Measurements from ENCODE around the gene PHLDB2. TPM values are rescaled to one million over a fixed set of nuclear protein-coding genes. Genes with fewer than 3 reads are reported as not detected.

Gene PHLDB2
- polyA plus RNA-seq, 2 of the 4 experiments (the other 2 are of a cell fraction): 39.5 to 50.6 TPM

DNA sequence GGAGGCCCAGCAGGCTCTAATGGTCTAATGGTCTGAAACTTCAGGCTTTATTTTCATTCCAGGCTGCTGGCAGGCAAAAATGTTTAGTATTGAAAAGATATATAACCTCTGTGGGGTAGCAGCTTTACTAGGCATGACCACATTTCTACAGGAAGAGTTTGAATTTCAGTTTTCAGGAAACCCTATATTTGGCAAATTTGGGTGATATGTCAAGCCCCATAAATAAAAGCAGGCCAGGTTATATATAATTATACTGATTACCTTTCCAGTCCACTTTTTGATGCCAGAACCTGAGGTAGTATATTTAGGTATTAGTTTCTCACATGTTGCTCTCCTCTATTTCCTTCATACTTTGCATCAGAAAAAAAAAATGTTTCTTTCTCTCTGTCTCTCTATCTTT is 37.2 kb upstream of the PHLDB2 start:
- H3K4me2 ChIP-seq: no peak overlapping the region
- no peak for ATAC-seq
- POLR2A ChIA-PET: no interaction called here
- no peak overlapping the region for H3K27ac ChIP-seq
- no peak for DNase-seq (ENCODE audit: low read depth in 1 of 2, low spot score in 1 of 2)
- FAIRE-seq: no peak
- TF ChIP-seq REST (IDR thresholded peaks at IDR 0.05): no peak
- no peak for TF ChIP-seq BHLHE40 (IDR thresholded peaks at IDR 0.05; ENCODE audit: low read depth, low read length)
- TF ChIP-seq, protein P1, sequence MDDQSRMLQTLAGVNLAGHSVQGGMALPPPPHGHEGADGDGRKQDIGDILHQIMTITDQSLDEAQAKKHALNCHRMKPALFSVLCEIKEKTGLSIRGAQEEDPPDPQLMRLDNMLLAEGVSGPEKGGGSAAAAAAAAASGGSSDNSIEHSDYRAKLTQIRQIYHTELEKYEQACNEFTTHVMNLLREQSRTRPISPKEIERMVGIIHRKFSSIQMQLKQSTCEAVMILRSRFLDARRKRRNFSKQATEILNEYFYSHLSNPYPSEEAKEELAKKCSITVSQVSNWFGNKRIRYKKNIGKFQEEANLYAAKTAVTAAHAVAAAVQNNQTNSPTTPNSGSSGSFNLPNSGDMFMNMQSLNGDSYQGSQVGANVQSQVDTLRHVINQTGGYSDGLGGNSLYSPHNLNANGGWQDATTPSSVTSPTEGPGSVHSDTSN (IDR thresholded peaks at IDR 0.05): no peak
- TF ChIP-seq CHD4 (IDR thresholded peaks at IDR 0.05; ENCODE audit: borderline replicate concordance): no peak
- TF ChIP-seq EHMT2 (IDR thresholded peaks at IDR 0.05; ENCODE audit: low read depth): no peak
- no peak for TF ChIP-seq HEYL (CRISPR knock-in tag; IDR thresholded peaks at IDR 0.05)
- no peak for TF ChIP-seq PHF8 (IDR thresholded peaks at IDR 0.05; ENCODE audit: borderline replicate concordance, low read depth)
- TF ChIP-seq SREBF2 (IDR thresholded peaks at IDR 0.05): no peak
- TF ChIP-seq RAD21 (conservative IDR thresholded peaks at IDR 0.05 in 1 of 2, IDR thresholded peaks at IDR 0.05 in 1 of 2): no peak
- no peak for TF ChIP-seq HOXA7 (CRISPR knock-in tag; IDR thresholded peaks at IDR 0.05)
- no peak for TF ChIP-seq SMC3 (IDR thresholded peaks at IDR 0.05)
- TF ChIP-seq, protein P2, sequence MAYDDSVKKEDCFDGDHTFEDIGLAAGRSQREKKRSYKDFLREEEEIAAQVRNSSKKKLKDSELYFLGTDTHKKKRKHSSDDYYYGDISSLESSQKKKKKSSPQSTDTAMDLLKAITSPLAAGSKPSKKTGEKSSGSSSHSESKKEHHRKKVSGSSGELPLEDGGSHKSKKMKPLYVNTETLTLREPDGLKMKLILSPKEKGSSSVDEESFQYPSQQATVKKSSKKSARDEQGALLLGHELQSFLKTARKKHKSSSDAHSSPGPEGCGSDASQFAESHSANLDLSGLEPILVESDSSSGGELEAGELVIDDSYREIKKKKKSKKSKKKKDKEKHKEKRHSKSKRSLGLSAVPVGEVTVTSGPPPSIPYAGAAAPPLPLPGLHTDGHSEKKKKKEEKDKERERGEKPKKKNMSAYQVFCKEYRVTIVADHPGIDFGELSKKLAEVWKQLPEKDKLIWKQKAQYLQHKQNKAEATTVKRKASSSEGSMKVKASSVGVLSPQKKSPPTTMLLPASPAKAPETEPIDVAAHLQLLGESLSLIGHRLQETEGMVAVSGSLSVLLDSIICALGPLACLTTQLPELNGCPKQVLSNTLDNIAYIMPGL (CRISPR knock-in tag; IDR thresholded peaks at IDR 0.05; ENCODE audit: borderline replicate concordance): no peak
- no peak for TF ChIP-seq MAZ (IDR thresholded peaks at IDR 0.05; ENCODE audit: borderline replicate concordance, low read depth, low read length)
- TF ChIP-seq CHD2 (IDR thresholded peaks at IDR 0.05; ENCODE audit: low read length, partially characterized antibody): no peak
- no peak for TF ChIP-seq USF2 (IDR thresholded peaks at IDR 0.05)
- CTCF ChIA-PET: interaction anchor here (0.9 kb wide), 1 partner anchor 38 kb away, joined by 3 read pairs; no protein-coding TSS in a partner anchor
- no peak overlapping the region for H3K4me3 ChIP-seq
- H3K9me3 ChIP-seq: peaks cover 13% of the 10 kb centered on the region; the same call in 1 of the 3 replicates
- no peaks in the 10 kb centered on the region for H3K4me1 ChIP-seq

GRCh38 chr3:111822804-111823203 is 36.3 kb upstream of the PHLDB2 start:
- CTCF ChIA-PET: interaction anchor here (1.3 kb wide), 1 partner anchor 10 kb away, joined by 3 read pairs; no protein-coding TSS in a partner anchor
- POLR2A ChIA-PET: no interaction called here
- Histone ChIP-seq H3K4me2 (no peak overlapping the region), H3K27ac (no peak overlapping the region), H3K4me1 (no peaks in the 10 kb centered on the region; the same call in 2 of the 3 replicates), H3K9me3 (peaks cover 10% of the 10 kb centered on the region; the same call in 1 of the 3 replicates), H3K4me3 (no peak overlapping the region)
- FAIRE-seq (no peak), DNase-seq (ENCODE audit: low read depth in 1 of 2, low spot score in 1 of 2) (no peak), ATAC-seq (no peak)
- TF ChIP-seq MYC (IDR thresholded peaks at IDR 0.05; ENCODE audit: borderline replicate concordance, low read length) (no peak), ZC3H11A (IDR thresholded peaks at IDR 0.05) (no peak), ZSCAN20 (CRISPR knock-in tag; IDR thresholded peaks at IDR 0.05) (no peak)
- TF ChIP-seq, protein P3, sequence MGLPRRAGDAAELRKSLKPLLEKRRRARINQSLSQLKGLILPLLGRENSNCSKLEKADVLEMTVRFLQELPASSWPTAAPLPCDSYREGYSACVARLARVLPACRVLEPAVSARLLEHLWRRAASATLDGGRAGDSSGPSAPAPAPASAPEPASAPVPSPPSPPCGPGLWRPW (IDR thresholded peaks at IDR 0.05): no peak
- WGBS (ENCODE audit: missing lambda C conversion rate): 94% methylated on average over 1 of the region's 1 CpG
